ENCODE measurements around the gene DCHS1. TPM values are rescaled to one million over a fixed set of nuclear protein-coding genes. Genes with fewer than 3 reads are reported as not detected.

Gene DCHS1
- total RNA-seq, 1 donor from 2014 or later = 156 TPM

- Mint-ChIP-seq H3K9me3 (ENCODE audit: unreplicated experiment) (no peaks in the 10 kb centered on the region), H3K36me3 (ENCODE audit: low read depth, unreplicated experiment) (peaks cover 55% of the 10 kb centered on the region), H3K4me3 (ENCODE audit: unreplicated experiment) (peak overlapping the region; percentile 13), H3K27ac (ENCODE audit: unreplicated experiment) (no peak overlapping the region), H3K4me1 (ENCODE audit: unreplicated experiment) (peaks cover 7% of the 10 kb centered on the region), H3K27me3 (ENCODE audit: unreplicated experiment) (peaks cover 16% of the 10 kb centered on the region)
- no peak for DNase-seq (ENCODE audit: low spot score)
- TF ChIP-seq CTCF (IDR thresholded peaks at IDR 0.05; ENCODE audit: unreplicated experiment) = no peak
These were observed 27.8 kb downstream of the DCHS1 start for GRCh38 chr11:6627762-6628241.

DNA sequence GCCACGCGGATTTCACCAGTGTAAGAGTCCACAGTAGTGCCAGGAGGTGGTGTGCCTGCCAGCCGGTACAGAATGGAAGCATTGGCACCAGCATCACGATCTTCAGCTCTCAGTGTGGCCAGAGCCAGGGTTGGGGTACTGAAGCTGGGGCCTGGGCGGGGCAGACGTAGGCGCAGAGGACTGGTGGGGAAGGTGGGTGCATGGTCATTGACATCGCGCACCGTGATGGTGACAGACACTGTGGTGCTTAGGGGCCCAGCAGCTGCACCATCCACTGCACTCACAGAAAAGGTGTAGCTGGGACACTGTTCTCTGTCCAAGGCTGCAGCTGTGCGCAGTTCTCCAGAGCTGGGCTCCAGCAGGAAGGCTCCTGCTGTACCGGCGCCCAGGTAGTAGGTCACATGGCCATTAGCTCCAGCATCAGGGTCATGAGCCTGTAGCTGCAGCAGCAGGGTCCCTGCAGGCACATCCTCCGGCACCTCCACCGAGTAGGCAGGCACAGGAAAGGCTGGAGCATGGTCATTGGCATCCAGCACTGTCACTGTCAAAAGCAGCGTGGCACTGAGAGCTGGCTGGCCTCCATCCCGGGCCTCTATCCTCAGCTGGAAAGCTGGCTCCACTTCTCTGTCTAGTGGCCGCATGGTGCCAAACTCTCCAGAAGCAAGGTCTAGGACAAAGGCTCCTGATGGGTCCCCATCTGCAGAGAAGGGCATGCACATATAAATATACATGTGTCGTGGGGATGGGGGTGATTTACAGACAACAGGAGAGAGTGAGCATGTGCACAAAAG is 28.4 kb downstream of the DCHS1 start:
- peaks cover 16% of the 10 kb centered on the region for H3K27me3 Mint-ChIP-seq (ENCODE audit: unreplicated experiment)
- H3K27ac Mint-ChIP-seq (ENCODE audit: unreplicated experiment) = no peak overlapping the region
- DNase-seq (ENCODE audit: low spot score) = no peak
- peak overlapping the region; percentile 35 for H3K4me3 Mint-ChIP-seq (ENCODE audit: unreplicated experiment)
- H3K36me3 Mint-ChIP-seq (ENCODE audit: low read depth, unreplicated experiment) = peaks cover 52% of the 10 kb centered on the region
- no peaks in the 10 kb centered on the region for H3K9me3 Mint-ChIP-seq (ENCODE audit: unreplicated experiment)
- no peak for TF ChIP-seq CTCF (IDR thresholded peaks at IDR 0.05; ENCODE audit: unreplicated experiment)
- H3K4me1 Mint-ChIP-seq (ENCODE audit: unreplicated experiment) = peaks cover 7% of the 10 kb centered on the region

DNA sequence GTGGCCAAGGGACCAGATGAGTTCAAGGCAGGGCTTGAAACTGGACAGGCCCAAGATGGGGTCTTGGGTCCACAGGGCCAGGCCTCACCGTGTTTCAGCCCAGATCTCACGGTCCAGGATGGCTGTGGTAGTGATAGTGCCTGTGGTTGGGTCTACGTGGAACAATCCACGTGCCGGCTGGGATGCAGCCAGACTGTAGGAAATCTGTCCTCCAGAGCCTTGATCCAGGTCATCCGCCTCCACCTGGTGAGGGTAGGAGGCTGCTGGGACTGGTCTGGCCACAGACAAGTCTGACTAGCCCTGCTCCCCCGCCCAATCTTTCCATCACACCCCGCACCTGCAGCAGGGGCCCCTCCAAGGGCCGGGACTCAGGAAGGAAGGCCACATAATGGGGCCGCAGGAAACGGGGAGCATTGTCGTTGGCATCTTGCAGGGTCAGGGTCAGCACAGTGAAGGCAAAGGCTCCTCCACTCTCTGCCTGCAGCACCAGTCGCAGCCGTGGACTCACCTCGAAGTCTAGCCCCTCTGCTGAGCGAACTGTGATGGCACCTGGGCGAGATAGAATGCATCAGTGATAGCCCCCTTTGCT is 29.7 kb downstream of the DCHS1 start:
- Mint-ChIP-seq H3K4me1 (ENCODE audit: unreplicated experiment) (peaks cover 4% of the 10 kb centered on the region), H3K36me3 (ENCODE audit: low read depth, unreplicated experiment) (peaks cover 40% of the 10 kb centered on the region), H3K27me3 (ENCODE audit: unreplicated experiment) (peaks cover 9% of the 10 kb centered on the region), H3K4me3 (ENCODE audit: unreplicated experiment) (no peak overlapping the region), H3K27ac (ENCODE audit: unreplicated experiment) (no peak overlapping the region), H3K9me3 (ENCODE audit: unreplicated experiment) (no peaks in the 10 kb centered on the region)
- no peak for DNase-seq (ENCODE audit: low spot score)
- TF ChIP-seq CTCF (IDR thresholded peaks at IDR 0.05; ENCODE audit: unreplicated experiment) = no peak

DNA sequence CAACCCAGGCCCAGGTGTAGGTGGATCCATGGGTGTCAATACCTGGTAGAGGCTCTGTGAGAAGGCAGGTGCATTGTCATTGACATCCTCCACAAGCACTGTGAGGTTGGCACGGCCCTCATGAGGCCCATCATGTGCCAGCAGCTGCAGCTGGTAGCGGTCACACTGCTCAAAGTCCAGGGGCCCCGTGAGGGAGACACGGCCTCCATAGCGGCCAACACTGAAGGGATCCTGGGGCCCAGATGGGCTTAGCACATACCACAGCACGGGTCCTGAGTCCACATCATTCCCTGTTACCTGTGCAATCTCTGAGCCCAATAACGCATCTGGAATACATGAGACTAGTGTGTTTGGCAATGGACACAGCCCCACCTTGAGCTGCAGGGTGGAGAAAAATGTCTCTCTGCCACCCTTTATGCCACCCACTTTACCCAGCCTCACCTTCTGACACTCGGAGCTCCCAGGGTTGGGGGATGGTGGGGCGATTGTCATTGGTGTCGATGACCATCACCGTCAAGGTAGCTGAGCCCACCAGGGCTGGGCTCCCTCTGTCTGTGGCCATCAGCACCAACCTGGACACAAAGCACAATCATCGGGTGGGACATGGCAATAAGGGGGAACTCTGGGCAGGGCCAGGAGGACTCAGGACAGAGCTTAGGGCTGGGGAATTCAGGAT is 30.3 kb downstream of the DCHS1 start:
- Mint-ChIP-seq H3K36me3 (ENCODE audit: low read depth, unreplicated experiment) (peaks cover 36% of the 10 kb centered on the region), H3K4me1 (ENCODE audit: unreplicated experiment) (peaks cover 4% of the 10 kb centered on the region), H3K27me3 (ENCODE audit: unreplicated experiment) (peaks cover 6% of the 10 kb centered on the region), H3K9me3 (ENCODE audit: unreplicated experiment) (no peaks in the 10 kb centered on the region), H3K27ac (ENCODE audit: unreplicated experiment) (no peak overlapping the region), H3K4me3 (ENCODE audit: unreplicated experiment) (no peak overlapping the region)
- TF ChIP-seq CTCF (IDR thresholded peaks at IDR 0.05; ENCODE audit: unreplicated experiment) = no peak
- DNase-seq (ENCODE audit: low spot score) = no peak

Data from endothelial cell (in vitro differentiated cells).